ENCODE measurements around the gene EYS.

DNA sequence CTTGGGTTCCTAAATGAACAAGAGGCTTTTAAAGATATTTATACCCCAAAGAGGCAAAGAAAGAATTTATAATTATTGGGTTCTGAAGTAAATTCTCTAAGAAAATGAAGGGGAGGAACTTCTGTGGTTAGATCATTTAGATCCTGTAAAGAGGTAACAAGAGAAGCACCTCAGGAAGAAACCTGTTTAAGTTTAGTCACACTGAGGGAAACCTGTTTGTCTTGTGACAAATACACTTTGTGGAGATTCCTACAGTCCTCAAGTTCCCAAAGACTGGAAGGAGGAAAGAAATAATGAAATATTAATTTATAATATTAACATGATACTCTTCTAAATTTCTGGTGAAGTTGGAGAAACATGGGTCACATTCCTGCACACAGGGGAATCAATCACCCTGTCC, 647.5 kb downstream of the EYS start:
- no peak for TF ChIP-seq MYC (IDR thresholded peaks at IDR 0.05; ENCODE audit: low read depth, low read length)
- TF ChIP-seq, protein P1, sequence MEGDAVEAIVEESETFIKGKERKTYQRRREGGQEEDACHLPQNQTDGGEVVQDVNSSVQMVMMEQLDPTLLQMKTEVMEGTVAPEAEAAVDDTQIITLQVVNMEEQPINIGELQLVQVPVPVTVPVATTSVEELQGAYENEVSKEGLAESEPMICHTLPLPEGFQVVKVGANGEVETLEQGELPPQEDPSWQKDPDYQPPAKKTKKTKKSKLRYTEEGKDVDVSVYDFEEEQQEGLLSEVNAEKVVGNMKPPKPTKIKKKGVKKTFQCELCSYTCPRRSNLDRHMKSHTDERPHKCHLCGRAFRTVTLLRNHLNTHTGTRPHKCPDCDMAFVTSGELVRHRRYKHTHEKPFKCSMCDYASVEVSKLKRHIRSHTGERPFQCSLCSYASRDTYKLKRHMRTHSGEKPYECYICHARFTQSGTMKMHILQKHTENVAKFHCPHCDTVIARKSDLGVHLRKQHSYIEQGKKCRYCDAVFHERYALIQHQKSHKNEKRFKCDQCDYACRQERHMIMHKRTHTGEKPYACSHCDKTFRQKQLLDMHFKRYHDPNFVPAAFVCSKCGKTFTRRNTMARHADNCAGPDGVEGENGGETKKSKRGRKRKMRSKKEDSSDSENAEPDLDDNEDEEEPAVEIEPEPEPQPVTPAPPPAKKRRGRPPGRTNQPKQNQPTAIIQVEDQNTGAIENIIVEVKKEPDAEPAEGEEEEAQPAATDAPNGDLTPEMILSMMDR (IDR thresholded peaks at IDR 0.05; ENCODE audit: low read depth, low read length), result no peak
